ENCODE results near the gene PLCB3.
A peak's percentile ranks its signal among the peaks of the same experiment; 100 is the strongest.

The PLCB3 gene

GRCh38 chr11:64268025-64268892 is 16.9 kb downstream of the PLCB3 start:
- no peak for DNase-seq

- peak; percentile 55 for DNase-seq
These were observed 17.7 kb downstream of the PLCB3 start for GRCh38 chr11:64268893-64269539.

GRCh38 chr11:64269540-64270220 is 18.4 kb downstream of the PLCB3 start:
- DNase-seq: peak; percentile 98

GRCh38 chr11:64275031-64275800 is 23.9 kb downstream of the PLCB3 start:
- DNase-seq: no peak

- no peak for DNase-seq
These were observed 24.5 kb downstream of the PLCB3 start for GRCh38 chr11:64275841-64276240.

GRCh38 chr11:64276653-64277431 is 25.5 kb downstream of the PLCB3 start:
- DNase-seq: no peak

GRCh38 chr11:64278576-64279190 is 27.4 kb downstream of the PLCB3 start:
- no peak for DNase-seq

- DNase-seq: no peak
These were observed 30.8 kb downstream of the PLCB3 start for GRCh38 chr11:64281957-64282770.

GRCh38 chr11:64283092-64283491 is 31.8 kb downstream of the PLCB3 start:
- DNase-seq: no peak

- DNase-seq: peak; percentile 95
These were observed 33.0 kb downstream of the PLCB3 start, which contains the start of gene BAD for GRCh38 chr11:64284048-64284961. Gene BAD, minus strand, starts transcription at chr11:64284665. Its CDS starts 297 bp downstream, at chr11:64284368.

- DNase-seq: peak; percentile 94
These were observed 33.9 kb downstream of the PLCB3 start, which contains the start of gene GPR137 for GRCh38 chr11:64284962-64285884. Gene GPR137, plus strand, starts transcription at chr11:64285848. Its CDS starts 677 bp downstream, at chr11:64286525.

GRCh38 chr11:64285885-64286800 is 34.8 kb downstream of the PLCB3 start:
- peak; percentile 38 for DNase-seq

- no peak for DNase-seq
These were observed 35.5 kb downstream of the PLCB3 start for GRCh38 chr11:64286801-64287159.

GRCh38 chr11:64287676-64288352 is 36.5 kb downstream of the PLCB3 start:
- no peak for DNase-seq

- no peak for DNase-seq
These were observed 37.0 kb downstream of the PLCB3 start for GRCh38 chr11:64288353-64288750.

- no peak for DNase-seq
These were observed 37.8 kb downstream of the PLCB3 start for GRCh38 chr11:64289002-64289564.
